Measurements from ENCODE around the gene OBSCN.

The OBSCN gene

GRCh38 chr1:228393811-228394570 is 186.1 kb downstream of the OBSCN start:
- no peak for TF ChIP-seq CTCF (IDR thresholded peaks at IDR 0.05; ENCODE audit: borderline replicate concordance, control extremely low read depth, extremely low read depth, insufficient read depth, missing control alignments)
- DNase-seq (ENCODE audit: low spot score) = no peak
- in situ Hi-C loops (cut with MboI; ENCODE audit: low sequenced_read_pairs, unreplicated experiment) = no loop called here

GRCh38 chr1:228394571-228395394 is 186.9 kb downstream of the OBSCN start:
- in situ Hi-C loops (cut with MboI; ENCODE audit: low sequenced_read_pairs, unreplicated experiment) = no loop called here
- no peak for TF ChIP-seq CTCF (IDR thresholded peaks at IDR 0.05; ENCODE audit: borderline replicate concordance, control extremely low read depth, extremely low read depth, insufficient read depth, missing control alignments)
- DNase-seq (ENCODE audit: low spot score) = no peak

- DNase-seq (ENCODE audit: low spot score) = no peak
- in situ Hi-C loops (cut with MboI; ENCODE audit: low sequenced_read_pairs, unreplicated experiment) = no loop called here
- TF ChIP-seq CTCF (IDR thresholded peaks at IDR 0.05; ENCODE audit: borderline replicate concordance, control extremely low read depth, extremely low read depth, insufficient read depth, missing control alignments) = no peak
Measured at GRCh38 chr1:228396770-228397662, 189.2 kb downstream of the OBSCN start.

- in situ Hi-C loops (cut with MboI; ENCODE audit: low sequenced_read_pairs, unreplicated experiment) = no loop called here
- no peak for DNase-seq (ENCODE audit: low spot score)
- TF ChIP-seq CTCF (IDR thresholded peaks at IDR 0.05; ENCODE audit: borderline replicate concordance, control extremely low read depth, extremely low read depth, insufficient read depth, missing control alignments) = no peak
Measured at GRCh38 chr1:228397966-228398365, 190.1 kb downstream of the OBSCN start.

GRCh38 chr1:228398741-228399461 is 191.1 kb downstream of the OBSCN start:
- in situ Hi-C loops (cut with MboI; ENCODE audit: low sequenced_read_pairs, unreplicated experiment) = no loop called here
- DNase-seq (ENCODE audit: low spot score) = no peak
- no peak for TF ChIP-seq CTCF (IDR thresholded peaks at IDR 0.05; ENCODE audit: borderline replicate concordance, control extremely low read depth, extremely low read depth, insufficient read depth, missing control alignments)
